ENCODE results near the gene CINP. TPM values are rescaled to one million over a fixed set of nuclear protein-coding genes. Genes with fewer than 3 reads are reported as not detected.

The CINP gene
- total and polyA plus RNA-seq, 2 of the 13 experiments (the other 11 are each of a cell fraction or from before 2014, with no cell fraction given) = 32.8 to 42.8 TPM

DNA sequence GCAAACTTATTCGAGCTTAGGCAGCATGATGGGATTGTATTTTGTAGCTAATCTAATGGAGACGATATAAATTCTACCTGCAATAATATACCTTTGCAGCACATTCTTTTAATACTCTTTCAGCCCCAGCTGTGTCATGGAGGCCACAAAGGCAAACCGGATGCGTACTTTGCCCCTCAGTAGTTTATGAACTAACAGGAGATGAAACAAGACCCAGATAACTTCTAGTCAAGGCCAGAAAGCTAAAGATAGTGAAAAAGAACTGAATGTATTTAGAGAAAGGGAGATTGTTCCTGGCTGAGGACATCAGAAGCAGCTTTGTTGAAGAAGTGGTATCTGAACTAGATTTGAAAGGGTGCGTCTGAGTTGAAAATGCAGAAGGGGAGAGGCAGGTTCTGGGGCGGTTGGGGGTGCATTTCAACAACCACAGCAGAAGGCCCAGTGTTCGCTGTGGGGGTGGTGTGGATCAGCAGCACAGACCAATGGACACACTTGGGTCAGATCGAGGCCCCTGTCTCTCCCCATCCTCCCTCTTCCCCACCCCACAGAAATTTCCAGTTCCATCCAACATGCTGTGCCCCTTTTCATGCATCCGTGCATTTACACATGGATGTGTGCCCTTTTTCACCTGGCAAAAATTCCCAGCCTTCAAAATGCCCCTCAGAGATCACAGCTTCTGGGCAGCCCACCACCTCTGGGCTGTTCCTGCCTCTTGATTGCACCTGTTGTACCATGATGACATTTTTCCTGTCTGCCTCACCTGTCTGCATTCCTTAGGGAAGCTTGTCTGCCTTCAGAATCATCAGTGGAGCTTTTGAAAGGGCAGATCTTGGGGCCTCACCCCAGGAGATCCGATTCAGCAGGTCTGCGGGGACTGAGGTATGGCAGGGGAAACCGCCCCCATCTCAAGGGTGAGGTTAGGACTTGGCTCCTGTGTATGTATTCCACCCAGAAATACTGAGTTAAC, 41.0 kb downstream of the CINP start (continued):
- TF ChIP-seq, protein P1, sequence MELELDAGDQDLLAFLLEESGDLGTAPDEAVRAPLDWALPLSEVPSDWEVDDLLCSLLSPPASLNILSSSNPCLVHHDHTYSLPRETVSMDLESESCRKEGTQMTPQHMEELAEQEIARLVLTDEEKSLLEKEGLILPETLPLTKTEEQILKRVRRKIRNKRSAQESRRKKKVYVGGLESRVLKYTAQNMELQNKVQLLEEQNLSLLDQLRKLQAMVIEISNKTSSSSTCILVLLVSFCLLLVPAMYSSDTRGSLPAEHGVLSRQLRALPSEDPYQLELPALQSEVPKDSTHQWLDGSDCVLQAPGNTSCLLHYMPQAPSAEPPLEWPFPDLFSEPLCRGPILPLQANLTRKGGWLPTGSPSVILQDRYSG (CRISPR knock-in tag; IDR thresholded peaks at IDR 0.05) = no peak
- TF ChIP-seq, protein P2, sequence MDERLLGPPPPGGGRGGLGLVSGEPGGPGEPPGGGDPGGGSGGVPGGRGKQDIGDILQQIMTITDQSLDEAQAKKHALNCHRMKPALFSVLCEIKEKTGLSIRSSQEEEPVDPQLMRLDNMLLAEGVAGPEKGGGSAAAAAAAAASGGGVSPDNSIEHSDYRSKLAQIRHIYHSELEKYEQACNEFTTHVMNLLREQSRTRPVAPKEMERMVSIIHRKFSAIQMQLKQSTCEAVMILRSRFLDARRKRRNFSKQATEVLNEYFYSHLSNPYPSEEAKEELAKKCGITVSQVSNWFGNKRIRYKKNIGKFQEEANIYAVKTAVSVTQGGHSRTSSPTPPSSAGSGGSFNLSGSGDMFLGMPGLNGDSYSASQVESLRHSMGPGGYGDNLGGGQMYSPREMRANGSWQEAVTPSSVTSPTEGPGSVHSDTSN (CRISPR knock-in tag; IDR thresholded peaks at IDR 0.05) = no peak
- peak; percentile 61 for TF ChIP-seq SAP130 (CRISPR knock-in tag; IDR thresholded peaks at IDR 0.05; ENCODE audit: low read depth)
- TF ChIP-seq KAT8 (CRISPR knock-in tag; IDR thresholded peaks at IDR 0.05) = peak; percentile 39; the same call in 1 of the 2 replicates
- TF ChIP-seq RXRB (CRISPR knock-in tag; IDR thresholded peaks at IDR 0.05; ENCODE audit: borderline replicate concordance) = peak; percentile 52; the same call in 1 of the 2 replicates
- TF ChIP-seq, protein P3, sequence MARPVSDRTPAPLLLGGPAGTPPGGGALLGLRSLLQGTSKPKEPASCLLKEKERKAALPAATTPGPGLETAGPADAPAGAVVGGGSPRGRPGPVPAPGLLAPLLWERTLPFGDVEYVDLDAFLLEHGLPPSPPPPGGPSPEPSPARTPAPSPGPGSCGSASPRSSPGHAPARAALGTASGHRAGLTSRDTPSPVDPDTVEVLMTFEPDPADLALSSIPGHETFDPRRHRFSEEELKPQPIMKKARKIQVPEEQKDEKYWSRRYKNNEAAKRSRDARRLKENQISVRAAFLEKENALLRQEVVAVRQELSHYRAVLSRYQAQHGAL (CRISPR knock-in tag; IDR thresholded peaks at IDR 0.05; ENCODE audit: not compliant biosample characterization) = no peak
- TF ChIP-seq, protein P4, sequence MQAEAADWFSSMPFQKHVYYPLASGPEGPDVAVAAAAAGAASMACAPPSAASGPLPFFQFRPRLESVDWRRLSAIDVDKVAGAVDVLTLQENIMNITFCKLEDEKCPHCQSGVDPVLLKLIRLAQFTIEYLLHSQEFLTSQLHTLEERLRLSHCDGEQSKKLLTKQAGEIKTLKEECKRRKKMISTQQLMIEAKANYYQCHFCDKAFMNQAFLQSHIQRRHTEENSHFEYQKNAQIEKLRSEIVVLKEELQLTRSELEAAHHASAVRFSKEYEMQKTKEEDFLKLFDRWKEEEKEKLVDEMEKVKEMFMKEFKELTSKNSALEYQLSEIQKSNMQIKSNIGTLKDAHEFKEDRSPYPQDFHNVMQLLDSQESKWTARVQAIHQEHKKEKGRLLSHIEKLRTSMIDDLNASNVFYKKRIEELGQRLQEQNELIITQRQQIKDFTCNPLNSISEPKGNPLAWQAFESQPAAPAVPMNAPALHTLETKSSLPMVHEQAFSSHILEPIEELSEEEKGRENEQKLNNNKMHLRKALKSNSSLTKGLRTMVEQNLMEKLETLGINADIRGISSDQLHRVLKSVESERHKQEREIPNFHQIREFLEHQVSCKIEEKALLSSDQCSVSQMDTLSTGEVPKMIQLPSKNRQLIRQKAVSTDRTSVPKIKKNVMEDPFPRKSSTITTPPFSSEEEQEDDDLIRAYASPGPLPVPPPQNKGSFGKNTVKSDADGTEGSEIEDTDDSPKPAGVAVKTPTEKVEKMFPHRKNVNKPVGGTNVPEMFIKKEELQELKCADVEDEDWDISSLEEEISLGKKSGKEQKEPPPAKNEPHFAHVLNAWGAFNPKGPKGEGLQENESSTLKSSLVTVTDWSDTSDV (CRISPR knock-in tag; IDR thresholded peaks at IDR 0.05) = no peak
- no peak for TF ChIP-seq PHF20 (CRISPR knock-in tag; IDR thresholded peaks at IDR 0.05)
- peak; percentile 37 for TF ChIP-seq FOXO1 (CRISPR knock-in tag; IDR thresholded peaks at IDR 0.05)
- peak; percentile 45; the same call in 1 of the 2 replicates for TF ChIP-seq ZMYM2 (CRISPR knock-in tag; IDR thresholded peaks at IDR 0.05)
- 0 out of 2 replicates have a peak, but pooled peaks have one; percentile 22 for TF ChIP-seq FOSL2 (CRISPR knock-in tag; IDR thresholded peaks at IDR 0.05)
- TF ChIP-seq NFYB (CRISPR knock-in tag; IDR thresholded peaks at IDR 0.05) = no peak
- no peak for TF ChIP-seq ZNF432 (CRISPR knock-in tag; IDR thresholded peaks at IDR 0.05; ENCODE audit: borderline replicate concordance)
- TF ChIP-seq POLR2AphosphoS5 (IDR thresholded peaks at IDR 0.05; ENCODE audit: low read depth, low read length) = no peak
- TF ChIP-seq HOXA3 (CRISPR knock-in tag; IDR thresholded peaks at IDR 0.05) = peak; percentile 28
- no peak for TF ChIP-seq GTF3A (CRISPR knock-in tag; conservative IDR thresholded peaks at IDR 0.05)
- 0 out of 2 replicates have a peak, but pooled peaks have one; percentile 12 for TF ChIP-seq ZNF317 (CRISPR knock-in tag; IDR thresholded peaks at IDR 0.05)
- TF ChIP-seq ZFP36 (IDR thresholded peaks at IDR 0.05; ENCODE audit: borderline replicate concordance, low read depth, low read length, partially characterized antibody) = no peak
- TF ChIP-seq ZNF781 (CRISPR knock-in tag; IDR thresholded peaks at IDR 0.05; ENCODE audit: borderline replicate concordance, not compliant biosample characterization) = peak; percentile 50
- TF ChIP-seq XRCC5 (optimal IDR thresholded peaks at IDR 0.05; ENCODE audit: low read length) = peak; percentile 4
- no peak for TF ChIP-seq ZNF557 (CRISPR knock-in tag; IDR thresholded peaks at IDR 0.05)
- no peak for TF ChIP-seq ZNF251 (CRISPR knock-in tag; IDR thresholded peaks at IDR 0.05)
- TF ChIP-seq, protein P5, sequence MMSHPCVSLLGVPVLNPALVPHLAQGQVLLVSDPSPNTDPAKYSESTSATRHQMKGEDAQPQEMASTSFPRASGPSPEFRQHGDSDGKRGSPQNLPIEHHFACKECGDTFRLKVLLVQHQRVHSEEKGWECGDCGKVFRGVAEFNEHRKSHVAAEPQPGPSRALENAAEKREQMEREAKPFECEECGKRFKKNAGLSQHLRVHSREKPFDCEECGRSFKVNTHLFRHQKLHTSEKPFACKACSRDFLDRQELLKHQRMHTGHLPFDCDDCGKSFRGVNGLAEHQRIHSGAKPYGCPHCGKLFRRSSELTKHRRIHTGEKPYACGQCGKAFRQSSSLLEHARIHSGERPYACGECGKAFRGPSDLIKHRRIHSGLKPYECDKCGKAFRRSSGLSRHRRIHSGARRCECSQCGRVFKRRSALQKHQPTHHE (CRISPR knock-in tag; IDR thresholded peaks at IDR 0.05; ENCODE audit: borderline replicate concordance) = peak; percentile 59; the same call in 1 of the 2 replicates
